DMS 273 (cell line): Measurements from ENCODE around the gene ZDHHC7.

Source experiments
- DNase-seq: peaks from one replicate; lab custom pipeline; 2025; ENCODE audit not compliant: unreplicated experiment; lab: John Stamatoyannopoulos, UW

Gene ZDHHC7

DNA sequence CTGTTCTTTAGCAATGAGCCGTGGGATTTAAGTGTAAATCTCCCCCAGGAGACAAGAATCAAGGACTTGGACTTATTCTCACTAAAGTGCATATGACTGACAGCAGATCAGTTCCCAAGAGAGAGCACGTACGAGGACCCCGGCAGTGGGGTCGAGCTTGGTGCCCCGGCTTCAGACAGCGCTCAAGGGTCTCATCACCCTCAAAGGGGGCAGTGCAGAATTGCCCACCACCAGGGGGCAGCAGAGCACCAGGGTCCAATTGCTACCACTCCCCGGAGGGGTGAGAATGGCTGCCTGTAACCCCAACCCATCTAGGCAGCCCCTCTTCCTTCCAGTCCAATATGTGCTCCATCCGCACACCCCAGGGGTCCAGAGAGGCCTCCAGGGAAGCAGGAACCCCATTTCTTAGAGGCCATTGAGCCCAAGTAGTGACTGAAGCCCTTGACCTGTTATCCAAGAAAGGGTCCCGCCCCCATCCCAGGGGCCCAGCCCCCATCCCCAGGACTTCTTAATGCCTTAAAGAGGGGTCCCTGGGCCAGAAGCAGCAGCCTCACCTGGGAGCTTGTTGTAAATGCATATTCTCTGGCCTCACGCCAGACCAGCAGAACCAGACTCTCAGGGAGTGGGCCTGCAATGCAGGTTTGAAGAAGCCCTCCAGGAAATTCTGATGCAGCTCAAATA is 86.1 kb downstream of the ZDHHC7 start:
- peak; percentile 72 for DNase-seq

DNA sequence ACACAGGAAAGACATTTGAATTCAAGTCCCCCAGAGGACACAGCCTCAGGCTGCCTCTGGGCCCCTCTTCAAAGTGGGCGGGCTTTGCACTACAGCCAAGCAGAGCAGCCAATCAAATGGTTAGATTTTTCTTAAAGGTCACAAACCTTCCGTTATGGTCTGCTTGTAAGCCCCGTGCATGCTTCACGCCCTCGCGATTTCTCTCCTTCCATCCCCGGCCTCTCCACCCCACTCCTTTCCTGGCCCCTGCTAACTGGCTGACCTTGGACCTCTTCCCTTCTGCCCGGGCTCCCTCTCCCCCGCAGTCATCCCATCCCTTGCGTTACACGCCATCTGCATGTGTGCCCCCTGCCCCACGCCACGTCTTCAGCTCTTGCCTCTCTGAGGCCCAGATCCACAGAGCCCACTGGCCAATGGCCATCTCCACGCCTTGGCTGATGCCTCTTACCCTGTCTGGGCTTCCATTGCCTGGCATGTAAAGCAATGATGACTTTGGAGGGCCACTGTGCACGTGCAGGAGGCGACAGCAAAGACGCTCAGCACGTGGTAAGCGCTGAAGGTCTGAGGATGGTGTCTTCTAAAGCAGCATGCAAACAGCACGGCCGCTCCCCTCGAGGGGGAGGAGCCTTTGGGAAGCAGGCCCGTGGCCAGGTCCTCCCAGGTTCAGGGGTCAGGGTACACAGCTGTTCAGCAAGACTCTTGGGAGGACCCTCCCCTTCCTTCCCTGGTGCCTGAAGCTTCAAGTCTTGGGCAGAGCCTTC is 86.8 kb downstream of the ZDHHC7 start:
- DNase-seq, result peak; percentile 23
